Spleen (tissue), 11 donors: ENCODE results near the gene RASSF5. TPM values are rescaled to one million over a fixed set of nuclear protein-coding genes. Genes with fewer than 3 reads are reported as not detected.

Source experiments
- DNase-seq: peaks from one replicate; pipeline ENCODE4 v3.0.0-alpha.2; 2020
- H3K27ac ChIP-seq, 8 donors: fragments of 200-600 bp; sonication (generic) in 7 of 8; 1 replicate in 4 of 8; 2 replicates in 4 of 8; pipeline versions ENCODE4 v1.5.0 to v1.8.0; 2016 to 2021; ENCODE audit warnings: inconsistent platforms in 4 of 8, mild to moderate bottlenecking in 4 of 8, moderate library complexity in 1 of 8
- H3K27me3 ChIP-seq, 7 donors: fragments of 200-600 bp; sonication (generic) in 6 of 7; replicated peaks in 1 of 7; 1 replicate in 4 of 7; 2 replicates in 3 of 7; pipeline versions ENCODE4 v1.5.0 to v1.8.0; 2016 to 2021; ENCODE audit warnings: inconsistent platforms in 3 of 7, mild to moderate bottlenecking in 1 of 7
- H3K36me3 ChIP-seq, 6 donors: fragments of 200-600 bp; sonication (generic) in 5 of 6; 1 replicate in 4 of 6; 2 replicates in 2 of 6; pipeline versions ENCODE4 v1.5.0 to v1.8.0; 2016 to 2021; ENCODE audit warnings: inconsistent platforms in 2 of 6
- H3K4me1 ChIP-seq, 6 donors: fragments of 200-600 bp; sonication (generic) in 5 of 6; 1 replicate in 3 of 6; 2 replicates in 3 of 6; pipeline versions ENCODE4 v1.5.0 to v1.8.0; 2016 to 2021; ENCODE audit warnings: inconsistent platforms in 3 of 6
- H3K4me3 ChIP-seq, 8 donors: fragments of 200-600 bp; sonication (generic) in 7 of 8; 1 replicate in 4 of 8; 2 replicates in 4 of 8; pipeline versions ENCODE4 v1.5.0 to v1.8.0; 2016 to 2021; ENCODE audit warnings: inconsistent platforms in 4 of 8, mild to moderate bottlenecking in 4 of 8, moderate library complexity in 2 of 8
- H3K9me3 ChIP-seq, 8 donors: fragments of 200-600 bp; sonication (generic) in 7 of 8; 1 replicate in 4 of 8; 2 replicates in 4 of 8; pipeline versions ENCODE4 v1.5.0 to v1.8.0; 2016 to 2021; ENCODE audit warnings: inconsistent platforms in 4 of 8
- CTCF ChIP-seq, 11 experiments: fragments of 200-600 bp in 7 of 11; fragments of 450-650 bp in 4 of 11; sonication (generic) in 4 of 11; IDR thresholded peaks in 8 of 11; conservative IDR thresholded peaks in 3 of 11; 1 replicate in 7 of 11; 2 replicates in 4 of 11; pipeline versions ENCODE4 v1.4.0 to v1.8.0; 2016 to 2021; ENCODE audit warnings: antibody characterized with exemption in 11 of 11, inconsistent platforms in 4 of 11, mild to moderate bottlenecking in 1 of 11
- POLR2A ChIP-seq, 3 donors: fragments of 450-650 bp; IDR thresholded peaks; one replicate each; pipeline ENCODE4 v1.5.1; 2017; ENCODE audit warnings: antibody characterized with exemption in 3 of 3, mild to moderate bottlenecking in 1 of 3
- POLR2AphosphoS5 ChIP-seq, 3 donors: sonication (generic); formaldehyde crosslinking; IDR thresholded peaks; one replicate each; pipeline ENCODE4 v1.5.1; 2017; ENCODE audit warnings: antibody characterized with exemption in 3 of 3
- WGBS, 5 donors: extraction: QIAGEN DNeasy Blood & Tissue Kit in 3 of 5; methylation state at CpG; one replicate each; pipeline versions ENCODE4 v1.1.5 to v1.1.7; 2013 to 2018; 5-methylcytosine and 5-hydroxymethylcytosine counted together
- intact Hi-C: fragments of 100-400 bp; cut with DNase I; formaldehyde crosslinking; loops from one replicate; pipeline ENCODE4 v1.15.0; 2023; ENCODE audit warnings: low total_unique reads
- polyA plus RNA-seq, 3 donors: library from polyadenylated mRNA; stranded (reverse); fragments of 200-250 nt; gene quantifications; one replicate each; pipeline ENCODE4 v1.2.1, GENCODE V29; 2013
- total RNA-seq, 7 donors: library from RNA; depleted of rRNA in 3 of 7; stranded (reverse); fragments of >200 nt in 3 of 7; fragmentation: NEBNext Ultra II Directional in 4 of 7; extraction: Animal tissue kit (Norgen Biotek cat#: 25700) in 4 of 7; gene quantifications; one replicate each; pipeline versions ENCODE4 v1.1.0 to v1.2.1, GENCODE V29; 2016 to 2021
- donor health status: healthy with polysubstance abuse.
- donor health status: DM: no; HTN: no; CAD: no; lungs with moderate emphysema.
- donor health status: DM: no; HTN: no; CAD: no.
- donor health status: Bipolar disorder and iron deficiency.
- donor health status: healthy.
- donor health status: DM: no; HTN: no; CAD: no.
- donor health status: DM: yes; HTN: yes; CAD: no.

RASSF5 gene
- total and polyA plus RNA-seq, 10 donors = 32.2 to 168 (median 127) TPM

DNA sequence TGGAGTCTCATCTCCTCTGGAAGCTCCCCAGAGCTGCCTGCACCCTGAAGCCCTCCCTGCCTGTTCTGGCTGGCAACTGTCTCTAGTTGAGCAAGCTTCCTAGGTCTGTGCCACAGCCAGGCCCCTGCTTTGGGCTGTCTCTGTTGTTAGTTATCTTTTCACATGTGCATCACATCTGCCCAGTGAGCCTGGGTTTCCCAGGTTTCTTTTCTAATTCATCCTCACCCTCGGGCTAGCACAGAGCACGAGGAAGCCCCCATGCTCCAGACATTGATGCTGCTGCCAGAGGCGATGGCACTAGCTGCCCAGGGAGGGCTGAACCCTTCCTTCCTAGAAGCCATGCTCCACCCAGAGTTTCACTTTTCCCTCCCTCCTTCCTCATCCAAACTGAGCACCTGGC lies 27.2 kb downstream of the RASSF5 start:
- 87 to 100% (median 92%) methylated on average over 3 of the region's 3 CpGs for WGBS, 5 donors
- DNase-seq = peak; percentile 47
- Histone ChIP-seq H3K27me3 (no peaks in the 10 kb centered on the region), H3K9me3 (no peaks in the 10 kb centered on the region), H3K36me3 (no peaks in the 10 kb centered on the region), H3K4me3 (no peak overlapping the region), H3K27ac (no peak overlapping the region), H3K4me1 (peaks cover 0 to 7% (median 0%) of the 10 kb centered on the region in 6 donors)
- no peak for TF ChIP-seq POLR2A (IDR thresholded peaks at IDR 0.05)
- no peak for TF ChIP-seq CTCF (IDR thresholded peaks at IDR 0.05 in 8 of 11, conservative IDR thresholded peaks at IDR 0.05 in 3 of 11)
- no peak for TF ChIP-seq POLR2AphosphoS5 (IDR thresholded peaks at IDR 0.05)
- intact Hi-C loops = no loop called here

DNA sequence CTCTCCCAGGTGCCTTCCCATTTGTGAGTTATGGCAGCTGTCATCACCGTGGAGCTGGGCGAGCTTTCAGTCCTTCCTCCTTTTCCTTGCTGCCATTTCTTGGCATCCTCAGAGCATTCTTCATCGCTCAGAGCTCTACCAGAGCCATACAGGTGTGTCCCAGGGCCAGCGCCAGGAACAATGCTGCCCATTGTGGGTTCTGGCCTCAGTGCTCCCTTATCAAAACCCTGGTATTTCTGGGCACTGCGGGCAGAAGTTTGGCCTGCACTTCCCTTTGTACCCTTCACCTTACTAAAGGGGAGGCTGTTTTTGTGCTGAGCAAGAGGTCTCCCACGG lies 28.5 kb downstream of the RASSF5 start:
- no peak overlapping the region for H3K27ac ChIP-seq
- intact Hi-C loops = no loop called here
- no peaks in the 10 kb centered on the region for H3K27me3 ChIP-seq
- peaks cover 0 to 20% (median 7%) of the 10 kb centered on the region in 6 donors for H3K4me1 ChIP-seq
- no peak overlapping the region for H3K4me3 ChIP-seq
- TF ChIP-seq POLR2A (IDR thresholded peaks at IDR 0.05) (no peak), POLR2AphosphoS5 (IDR thresholded peaks at IDR 0.05) (no peak), CTCF (IDR thresholded peaks at IDR 0.05 in 8 of 11, conservative IDR thresholded peaks at IDR 0.05 in 3 of 11) (no peak)
- WGBS, 5 donors = 74 to 82% (median 78%) methylated on average over 6 of the region's 6 CpGs
- H3K9me3 ChIP-seq = no peaks in the 10 kb centered on the region
- no peaks in the 10 kb centered on the region for H3K36me3 ChIP-seq
- DNase-seq = peak; percentile 20

- no peaks in the 10 kb centered on the region for H3K9me3 ChIP-seq
- H3K4me3 ChIP-seq = no peak overlapping the region
- WGBS, 5 donors = 74 to 89% (median 81%) methylated on average over 4 of the region's 4 CpGs
- DNase-seq = peak; percentile 6
- H3K27ac ChIP-seq = no peak overlapping the region
- intact Hi-C loops = no loop called here
- TF ChIP-seq POLR2A (IDR thresholded peaks at IDR 0.05) (no peak), CTCF (IDR thresholded peaks at IDR 0.05 in 8 of 11, conservative IDR thresholded peaks at IDR 0.05 in 3 of 11) (no peak), POLR2AphosphoS5 (IDR thresholded peaks at IDR 0.05) (no peak)
- no peaks in the 10 kb centered on the region for H3K27me3 ChIP-seq
- H3K36me3 ChIP-seq = no peaks in the 10 kb centered on the region
- peaks cover 0 to 27% (median 8%) of the 10 kb centered on the region in 6 donors for H3K4me1 ChIP-seq
Observed at GRCh38 chr1:206537141-206537540, 29.8 kb downstream of the RASSF5 start.

- no peaks in the 10 kb centered on the region for H3K9me3 ChIP-seq
- 84 to 89% (median 87%) methylated on average over 6 of the region's 6 CpGs for WGBS, 5 donors
- intact Hi-C loops = no loop called here
- no peaks in the 10 kb centered on the region for H3K36me3 ChIP-seq
- peak; percentile 40 for DNase-seq
- H3K4me1 ChIP-seq = peaks cover 0 to 27% (median 8%) of the 10 kb centered on the region in 6 donors
- no peak overlapping the region for H3K27ac ChIP-seq
- TF ChIP-seq CTCF (IDR thresholded peaks at IDR 0.05 in 8 of 11, conservative IDR thresholded peaks at IDR 0.05 in 3 of 11) (no peak), POLR2A (IDR thresholded peaks at IDR 0.05) (no peak), POLR2AphosphoS5 (IDR thresholded peaks at IDR 0.05) (no peak)
- no peak overlapping the region for H3K4me3 ChIP-seq
- H3K27me3 ChIP-seq = no peaks in the 10 kb centered on the region
Observed at GRCh38 chr1:206538086-206538770, 30.9 kb downstream of the RASSF5 start.
